Right lobe of liver (tissue), 6 donors: Measurements from ENCODE around the gene NPHS1. TPM values are rescaled to one million over a fixed set of nuclear protein-coding genes. Genes with fewer than 3 reads are reported as not detected.

Experiments
- ATAC-seq, 4 donors: fragments of 200-7000 bp; cut with Tn5 transposase; one replicate each; pipeline ENCODE4 v1.9.1; 2020; ENCODE audit warnings: mild to moderate bottlenecking in 4 of 4, moderate library complexity in 4 of 4
- DNase-seq, 3 donors: peaks; one replicate each; pipeline ENCODE4 v3.0.0-alpha.2; 2020
- H3K27ac ChIP-seq, 3 donors: fragments of 200-600 bp; one replicate each; pipeline ENCODE4 v1.8.0; 2022
- H3K27me3 ChIP-seq, 2 donors: fragments of 200-600 bp; one replicate each; pipeline ENCODE4 v1.8.0; 2022
- H3K36me3 ChIP-seq, 4 donors: fragments of 200-600 bp; sonication (generic) in 1 of 4; one replicate each; pipeline versions ENCODE4 v1.5.1 to v1.8.0; 2017 to 2022; ENCODE audit warnings: control low read depth in 1 of 4
- H3K4me1 ChIP-seq, 4 donors: fragments of 200-600 bp; sonication (generic) in 1 of 4; one replicate each; pipeline versions ENCODE4 v1.5.1 to v1.8.0; 2017 to 2022; ENCODE audit warnings: control low read depth in 1 of 4
- H3K4me3 ChIP-seq, 3 donors: fragments of 200-600 bp; one replicate each; pipeline ENCODE4 v1.8.0; 2022
- H3K9me3 ChIP-seq, 4 donors: fragments of 200-600 bp; sonication (generic) in 1 of 4; one replicate each; pipeline versions ENCODE4 v1.5.1 to v1.8.0; 2017 to 2022; ENCODE audit warnings: control low read depth in 1 of 4
- POLR2A ChIP-seq: fragments of 450-650 bp; IDR thresholded peaks from one replicate; pipeline ENCODE4 v1.6.1; 2017; ENCODE audit warnings: antibody characterized with exemption, mild to moderate bottlenecking
- WGBS: methylation state at CpG from one replicate; pipeline ENCODE4 v1.1.6; 2018; ENCODE audit warnings: low coverage, low lambda C conversion rate; ENCODE audit not compliant: insufficient coverage; ENCODE audit errors: missing lambda C conversion rate; 5-methylcytosine and 5-hydroxymethylcytosine counted together
- intact Hi-C, 2 donors: fragments of 100-400 bp; cut with DNase I; formaldehyde crosslinking; loops; one replicate each; pipeline versions ENCODE4 v1.11.2 to v1.14.1; 2022
- small RNA-seq, 2 experiments: library from RNA; depleted of rRNA; stranded (forward); fragments of <200 nt; gene quantifications; one replicate each; pipeline ENCODE3, GENCODE V24; 2016
- total RNA-seq, 6 experiments: library from RNA; depleted of rRNA in 2 of 6; stranded (reverse); fragments of >200 nt in 2 of 6; fragmentation: NEBNext Ultra II Directional in 3 of 6; extraction: Animal tissue kit (Norgen Biotek cat#: 25700) in 3 of 6; gene quantifications; one replicate each; pipeline versions ENCODE4 v1.1.0 to v1.2.4, GENCODE V29; 2016 to 2023
- TF ChIP-seq, protein P1 (sequence below), 4 donors: fragments of 200-600 bp in 3 of 4; fragments of 450-650 bp in 1 of 4; IDR thresholded peaks; one replicate each; pipeline versions ENCODE4 v1.5.1 to v1.8.0; 2016 to 2022; ENCODE audit warnings: antibody characterized with exemption in 4 of 4, mild to moderate bottlenecking in 2 of 4
- donor health status: DM: no; HTN: yes; CAD: no.
- donor health status: DM: no; HTN: no; CAD: no.
- donor health status: DM: no; HTN: no; CAD: no.
- donor health status: DM: no; HTN: yes; CAD: no.
- donor health status: DM: no; HTN: yes; CAD: no.

Gene NPHS1
- total RNA-seq, 6 experiments from 2014 or later, result not detected

DNA sequence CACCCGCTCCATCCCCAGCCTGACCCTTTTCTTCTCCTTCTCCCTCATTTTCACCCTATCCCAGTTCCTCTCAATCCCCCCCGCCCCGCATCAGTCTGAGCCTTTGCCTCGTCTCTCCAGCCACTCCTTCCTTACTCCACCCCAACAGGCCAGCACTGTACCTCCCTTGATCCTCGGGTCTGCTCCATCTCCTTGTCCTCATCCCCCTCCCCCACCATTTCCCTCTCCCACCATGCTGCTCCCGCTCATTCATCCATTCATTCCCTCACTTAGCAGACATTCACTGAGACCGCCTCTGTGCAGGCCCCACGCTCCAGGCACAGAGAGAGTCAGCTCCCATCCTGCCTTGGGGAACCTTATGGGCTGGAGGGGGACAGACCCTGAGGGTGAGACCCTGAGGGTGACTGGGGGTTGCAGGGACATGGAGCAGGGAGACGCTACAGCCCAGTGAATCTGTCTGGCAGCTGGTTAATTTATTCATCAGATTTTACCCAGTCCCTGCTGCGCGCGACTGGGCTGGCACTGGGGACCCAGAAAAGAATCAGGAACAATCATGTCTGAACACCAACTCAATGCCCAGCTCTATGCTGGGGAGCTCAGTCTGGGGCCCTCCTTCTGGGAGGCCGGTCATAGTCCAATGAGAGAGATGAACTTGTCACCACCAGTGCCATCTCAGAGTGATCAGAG lies 76.1 kb downstream of the NPHS1 start:
- 51% methylated on average over 10 of the region's 13 CpGs for WGBS
- intact Hi-C loops, result no loop called here
- ATAC-seq, result no peak
- Histone ChIP-seq H3K36me3 (no peaks in the 10 kb centered on the region), H3K27ac (no peak overlapping the region), H3K4me1 (no peaks in the 10 kb centered on the region), H3K4me3 (peak overlapping the region; percentile 73 to 81 (median 78)), H3K9me3 (no peaks in the 10 kb centered on the region), H3K27me3 (no peaks in the 10 kb centered on the region)
- TF ChIP-seq POLR2A, result no peak
- TF ChIP-seq, protein P1, sequence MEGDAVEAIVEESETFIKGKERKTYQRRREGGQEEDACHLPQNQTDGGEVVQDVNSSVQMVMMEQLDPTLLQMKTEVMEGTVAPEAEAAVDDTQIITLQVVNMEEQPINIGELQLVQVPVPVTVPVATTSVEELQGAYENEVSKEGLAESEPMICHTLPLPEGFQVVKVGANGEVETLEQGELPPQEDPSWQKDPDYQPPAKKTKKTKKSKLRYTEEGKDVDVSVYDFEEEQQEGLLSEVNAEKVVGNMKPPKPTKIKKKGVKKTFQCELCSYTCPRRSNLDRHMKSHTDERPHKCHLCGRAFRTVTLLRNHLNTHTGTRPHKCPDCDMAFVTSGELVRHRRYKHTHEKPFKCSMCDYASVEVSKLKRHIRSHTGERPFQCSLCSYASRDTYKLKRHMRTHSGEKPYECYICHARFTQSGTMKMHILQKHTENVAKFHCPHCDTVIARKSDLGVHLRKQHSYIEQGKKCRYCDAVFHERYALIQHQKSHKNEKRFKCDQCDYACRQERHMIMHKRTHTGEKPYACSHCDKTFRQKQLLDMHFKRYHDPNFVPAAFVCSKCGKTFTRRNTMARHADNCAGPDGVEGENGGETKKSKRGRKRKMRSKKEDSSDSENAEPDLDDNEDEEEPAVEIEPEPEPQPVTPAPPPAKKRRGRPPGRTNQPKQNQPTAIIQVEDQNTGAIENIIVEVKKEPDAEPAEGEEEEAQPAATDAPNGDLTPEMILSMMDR (IDR thresholded peaks at IDR 0.05), result no peak
- no peak for DNase-seq

Small RNAs within 50 kb of the gene (small RNA-seq; reads per million reads assigned to genes)
- gene RN7SL402P, result 0 reads per million in 2 experiments

Other genes starting within 250 kb of the NPHS1 start
- gene HAUS5, start 239.8 kb downstream of the NPHS1 start, total RNA-seq, result 1 to 10 TPM; 3.7 to 6.1 (median 4.4) TPM
- gene RBM42, start 223.5 kb downstream of the NPHS1 start, total RNA-seq, result 10 to 100 TPM; 27.8 to 46.5 (median 31.0) TPM
- 1 to 10 TPM in 1 of 6 experiments, under 1 TPM in 3, not detected in 2; 0.38 to 1.2 (median 0.57) TPM for gene ETV2, start 210.8 kb downstream of the NPHS1 start, total RNA-seq
- 100 to 1,000 TPM; 189 to 697 (median 228) TPM for gene COX6B1, start 204.2 kb downstream of the NPHS1 start, total RNA-seq
- gene UPK1A, start 186.0 kb downstream of the NPHS1 start, total RNA-seq, result under 1 TPM in 1 of 6 experiments, not detected in 5; 0.27 TPM
- under 1 TPM in 1 of 6 experiments, not detected in 5; 0.15 TPM for gene ZBTB32, start 147.9 kb downstream of the NPHS1 start, total RNA-seq
- 10 to 100 TPM; 10.5 to 23.1 (median 15.0) TPM for gene KMT2B, start 134.5 kb downstream of the NPHS1 start, total RNA-seq
- 10 to 100 TPM; 16.3 to 58.9 (median 29.3) TPM for gene IGFLR1, start 110.1 kb downstream of the NPHS1 start, total RNA-seq
- gene U2AF1L4, start 107.1 kb downstream of the NPHS1 start, total RNA-seq, result 10 to 100 TPM; 11.3 to 19.9 (median 17.5) TPM
- 10 to 100 TPM; 24.2 to 42.9 (median 35.8) TPM for gene PSENEN, start 106.9 kb downstream of the NPHS1 start, total RNA-seq
- gene LIN37, start 103.9 kb downstream of the NPHS1 start, total RNA-seq, result 1 to 10 TPM; 3.2 to 8.2 (median 4.9) TPM
- 1 to 10 TPM; 2.6 to 6.0 (median 4.5) TPM for gene HSPB6, start 95.5 kb downstream of the NPHS1 start, total RNA-seq
- gene PROSER3, start 94.3 kb downstream of the NPHS1 start, total RNA-seq, result 1 to 10 TPM; 3.9 to 5.5 (median 4.7) TPM
- gene ARHGAP33, start 76.9 kb downstream of the NPHS1 start, total RNA-seq, result 1 to 10 TPM in 5 of 6 experiments, under 1 TPM in 1; 0.37 to 5.2 (median 3.1) TPM
- 100 to 1,000 TPM in 4 of 6 experiments, 10 to 100 TPM in 2; 60.3 to 281 (median 134) TPM for gene PRODH2, start 39.7 kb downstream of the NPHS1 start, total RNA-seq
- gene KIRREL2, start 4.4 kb upstream of the NPHS1 start, total RNA-seq, result not detected
- 1 to 10 TPM in 1 of 6 experiments, under 1 TPM in 2, not detected in 3; 0.27 to 1.5 (median 0.37) TPM for gene APLP1, start 16.1 kb upstream of the NPHS1 start, total RNA-seq
- gene NFKBID, start 48.0 kb upstream of the NPHS1 start, total RNA-seq, result 1 to 10 TPM; 1.0 to 2.6 (median 1.7) TPM
- 1 to 10 TPM in 5 of 6 experiments, not detected in 1; 1.7 to 4.2 (median 2.4) TPM for gene HCST, start 50.0 kb upstream of the NPHS1 start, total RNA-seq
- gene TYROBP, start 55.8 kb upstream of the NPHS1 start, total RNA-seq, result 10 to 100 TPM; 15.6 to 77.8 (median 29.7) TPM
- gene LRFN3, start 83.9 kb upstream of the NPHS1 start, total RNA-seq, result 1 to 10 TPM; 5.6 to 8.6 (median 7.0) TPM
- 10 to 100 TPM in 4 of 6 experiments, 1 to 10 TPM in 2; 8.4 to 41.9 (median 12.0) TPM for gene SDHAF1, start 142.7 kb upstream of the NPHS1 start, total RNA-seq
- gene SYNE4, start 156.3 kb upstream of the NPHS1 start, total RNA-seq, result 1 to 10 TPM; 3.9 to 7.5 (median 7.0) TPM
- gene ALKBH6, start 161.7 kb upstream of the NPHS1 start, total RNA-seq, result 10 to 100 TPM in 5 of 6 experiments, 1 to 10 TPM in 1; 9.7 to 31.2 (median 11.5) TPM
- gene CLIP3, start 180.4 kb upstream of the NPHS1 start, total RNA-seq, result 1 to 10 TPM in 2 of 6 experiments, under 1 TPM in 4; 0.55 to 1.6 (median 0.94) TPM
- gene THAP8, start 201.8 kb upstream of the NPHS1 start, total RNA-seq, result 1 to 10 TPM; 2.5 to 9.0 (median 4.2) TPM
- gene WDR62, start 202.4 kb upstream of the NPHS1 start, total RNA-seq, result 1 to 10 TPM in 2 of 6 experiments, under 1 TPM in 4; 0.20 to 1.6 (median 0.58) TPM